HepG2 (cell line): Measurements from ENCODE around the gene GSAP. TPM values are rescaled to one million over a fixed set of nuclear protein-coding genes. Genes with fewer than 3 reads are reported as not detected.
A peak's percentile ranks its signal among the peaks of the same experiment; 100 is the strongest.

ENCODE experiments used
- ATAC-seq: fragments of 200-7000 bp; cut with Tn5 transposase; 3 replicates; pipeline ENCODE4 v1.9.1; 2020; ENCODE audit warnings: mild to moderate bottlenecking, moderate library complexity
- BruUV-seq: library from RNA; stranded (reverse); fragments of 400-500 nt; replicated peaks from 2 replicates; lab custom pipeline; 2021; lab: Mats Ljungman, UMichigan
- CTCF ChIA-PET: fragments of 300-600 bp; formaldehyde crosslinking; extraction: SDS; loops from one replicate; lab custom pipeline; 2021; ENCODE audit warnings: low total read pairs, inconsistent platforms, low intra/inter-chr PET ratio; lab: Yijun Ruan, JAX
- POLR2A ChIA-PET: fragments of 350-600 bp; sonication (Branson Sonifier 250); formaldehyde crosslinking; loops from one replicate; lab custom pipeline; 2020; ENCODE audit warnings: antibody characterized with exemption, inconsistent platforms; lab: Yijun Ruan, JAX
- DNase-seq: peaks from one replicate; pipeline ENCODE4 v3.0.0-alpha.2; 2015; ENCODE audit warnings: low spot score
- FAIRE-seq: peaks from 3 replicates; lab custom pipeline; 2011; peaks lifted over from hg19 to GRCh38; lab: Jason Lieb, UNC
- H2AFZ ChIP-seq: one replicate; pipeline ENCODE4 v1.6.1; 2011; ENCODE audit warnings: low read length, inconsistent platforms
- H3K27ac ChIP-seq: fragments of 300-600 bp; 3 replicates; pipeline ENCODE4 v1.8.0; 2011; ENCODE audit warnings: mixed run types, mild to moderate bottlenecking, mixed read lengths, low read length, inconsistent platforms; ENCODE audit not compliant: insufficient read depth; ENCODE audit errors: extremely low read length
- H3K27me3 ChIP-seq, 2 experiments: fragments of 200-600 bp in 1 of 2; 2 replicates in 1 of 2; 3 replicates in 1 of 2; pipeline versions ENCODE4 v1.6.0 to v1.8.0; 2011; ENCODE audit warnings: low read length in 2 of 2, mild to moderate bottlenecking in 2 of 2, moderate library complexity in 2 of 2, inconsistent platforms in 1 of 2; ENCODE audit not compliant: insufficient read depth in 2 of 2, control insufficient read depth in 1 of 2
- H3K36me3 ChIP-seq, 2 experiments: fragments of 200-600 bp in 1 of 2; replicated peaks in 1 of 2; 2 replicates in 1 of 2; 3 replicates in 1 of 2; pipeline versions ENCODE4 v1.5.1 to v1.8.0; 2011; ENCODE audit warnings: low read length in 2 of 2, inconsistent platforms in 1 of 2; ENCODE audit not compliant: insufficient read depth in 2 of 2, control insufficient read depth in 1 of 2
- H3K4me1 ChIP-seq: 2 replicates; pipeline ENCODE4 v1.5.1; 2012; ENCODE audit warnings: low read length, inconsistent platforms; ENCODE audit not compliant: insufficient read depth
- H3K4me2 ChIP-seq: 2 replicates; pipeline ENCODE4 v1.6.0; 2011; ENCODE audit warnings: low read depth, low read length, inconsistent platforms
- H3K4me3 ChIP-seq, 3 experiments: fragments of 200-600 bp in 1 of 3; sonication (generic), shearing (Covaris generic) in 1 of 3; replicated peaks in 1 of 3; 2 replicates each; pipeline ENCODE4 v1.5.1; 2011 to 2016; ENCODE audit warnings: low read length in 3 of 3, inconsistent platforms in 2 of 3, low read depth in 2 of 3, mild to moderate bottlenecking in 2 of 3, control low read depth in 1 of 3, mixed read lengths in 1 of 3; ENCODE audit not compliant: insufficient read depth in 1 of 3
- H3K79me2 ChIP-seq: one replicate; pipeline ENCODE4 v1.6.1; 2011; ENCODE audit warnings: low read length, inconsistent platforms; ENCODE audit not compliant: insufficient read depth
- H3K9ac ChIP-seq: 2 replicates; pipeline ENCODE4 v1.6.0; 2011; ENCODE audit warnings: mild to moderate bottlenecking, low read depth, low read length, inconsistent platforms; ENCODE audit not compliant: insufficient read depth
- H3K9me3 ChIP-seq: 2 replicates; pipeline ENCODE4 v1.5.1; 2012; ENCODE audit warnings: mild to moderate bottlenecking, low read length
- H4K20me1 ChIP-seq: 2 replicates; pipeline ENCODE4 v1.6.0; 2011; ENCODE audit warnings: inconsistent platforms, mild to moderate bottlenecking, low read length, moderate library complexity; ENCODE audit not compliant: insufficient read depth
- NFIC ChIP-seq: IDR thresholded peaks from 2 replicates; pipeline ENCODE4 v1.6.1; 2012; ENCODE audit warnings: mild to moderate bottlenecking, low read length, inconsistent platforms
- SMARCC2 ChIP-seq: fragments of 450-650 bp; IDR thresholded peaks from 2 replicates; pipeline ENCODE4 v1.6.1; 2017; ENCODE audit warnings: antibody characterized with exemption, mild to moderate bottlenecking
- SOX5 ChIP-seq: IDR thresholded peaks from 2 replicates; pipeline ENCODE4 v1.6.1; 2016; ENCODE audit warnings: borderline replicate concordance
- TEAD3 ChIP-seq: optimal IDR thresholded peaks from 2 replicates; pipeline ENCODE3; 2016; ENCODE audit warnings: borderline replicate concordance
- ZMYM4 ChIP-seq: sonication (generic); formaldehyde crosslinking; IDR thresholded peaks from 2 replicates; pipeline ENCODE4 v1.8.1; 2023; ENCODE audit warnings: mild to moderate bottlenecking, missing genetic modification reagents
- ZNF503 ChIP-seq: sonication (generic); formaldehyde crosslinking; IDR thresholded peaks from 2 replicates; pipeline ENCODE4 v1.4.0; 2020; ENCODE audit warnings: missing genetic modification reagents
- ZNF607 ChIP-seq: sonication (generic); formaldehyde crosslinking; IDR thresholded peaks from 2 replicates; pipeline ENCODE4 v1.5.1; 2020; ENCODE audit warnings: missing genetic modification reagents, mild to moderate bottlenecking, borderline replicate concordance
- ZXDC ChIP-seq: sonication (generic); formaldehyde crosslinking; IDR thresholded peaks from 2 replicates; pipeline ENCODE4 v1.5.0; 2020; ENCODE audit warnings: mild to moderate bottlenecking, missing genetic modification reagents
- WGBS: methylation state at CpG from one replicate; pipeline ENCODE4 v1.1.6; 2017; ENCODE audit warnings: low lambda C conversion rate; 5-methylcytosine and 5-hydroxymethylcytosine counted together
- in situ Hi-C: cut with HindIII; loops from 2 replicates; pipeline ENCODE4 v1.10.0; 2017; ENCODE audit warnings: low pct_unique_long_range_greater_than_20kb; ENCODE audit not compliant: extremely low pct_ligation_motif_present
- intact Hi-C: fragments of 100-400 bp; cut with micrococcal nuclease; formaldehyde crosslinking; loops from one replicate; pipeline ENCODE4 v1.10.0; 2022; ENCODE audit not compliant: unreplicated experiment
- polyA plus RNA-seq, 8 experiments: library from polyadenylated mRNA; depleted of rRNA in 3 of 8; stranded (reverse) in 7 of 8; unstranded in 1 of 8; fragments of >200 nt; fragmentation: Illumina TruSeq in 4 of 8; extraction: Trizol in 4 of 8; gene quantifications; 2 replicates each; pipeline versions ENCODE4 v1.2.1 to v1.2.3, GENCODE V29; 2011 to 2016; ENCODE audit warnings: low read depth in 4 of 8, missing spikeins in 1 of 8, mixed read lengths in 1 of 8; ENCODE audit not compliant: insufficient read depth in 1 of 8
- total RNA-seq, 5 experiments: library from RNA; depleted of rRNA; stranded (reverse); fragments of >200 nt; fragmentation: Illumina TruSeq; extraction: Trizol; gene quantifications; 2 replicates each; pipeline ENCODE4 v1.2.3, GENCODE V29; 2016; ENCODE audit warnings: low read depth in 1 of 5

GSAP gene
- total and polyA plus RNA-seq, 2 of the 13 experiments (the other 11 are each of a cell fraction or from before 2014, with no cell fraction given), result 34.6 to 40.6 TPM

GRCh38 chr7:77399816-77400215, 16.3 kb downstream of the GSAP start:
- ChIA-PET POLR2A (interaction anchor here (1.2 kb wide), 1 partner anchor 17 kb away, joined by 4 read pairs; the partner anchor contains the start of gene GSAP), CTCF (no interaction called here)
- BruUV-seq, result no TSS peak
- 0 out of 2 replicates have a peak, but pooled peaks have one; percentile 23 for TF ChIP-seq ZMYM4 (CRISPR knock-in tag)
- TF ChIP-seq ZXDC (CRISPR knock-in tag), result no peak
- Histone ChIP-seq H3K4me1 (peaks cover 88% of the 10 kb centered on the region), H3K36me3 (peaks cover 2 to 5% of the 10 kb centered on the region in 2 experiments; a peak in 3 of 5 replicates), H3K4me3 (no peak overlapping the region), H3K79me2 (peaks cover 3% of the 10 kb centered on the region), H3K27me3 (no peaks in the 10 kb centered on the region), H4K20me1 (no peaks in the 10 kb centered on the region), H3K4me2 (no peak overlapping the region), H3K9ac (no peak overlapping the region), H3K9me3 (no peaks in the 10 kb centered on the region), H2AFZ (no peak overlapping the region), H3K27ac (no peak overlapping the region)
- DNase-seq (no peak), ATAC-seq (no peak), FAIRE-seq (no peak)
- 96% methylated on average over 2 of the region's 2 CpGs for WGBS
- intact Hi-C loops, result no loop called here
- in situ Hi-C loops, result no loop called here

DNA sequence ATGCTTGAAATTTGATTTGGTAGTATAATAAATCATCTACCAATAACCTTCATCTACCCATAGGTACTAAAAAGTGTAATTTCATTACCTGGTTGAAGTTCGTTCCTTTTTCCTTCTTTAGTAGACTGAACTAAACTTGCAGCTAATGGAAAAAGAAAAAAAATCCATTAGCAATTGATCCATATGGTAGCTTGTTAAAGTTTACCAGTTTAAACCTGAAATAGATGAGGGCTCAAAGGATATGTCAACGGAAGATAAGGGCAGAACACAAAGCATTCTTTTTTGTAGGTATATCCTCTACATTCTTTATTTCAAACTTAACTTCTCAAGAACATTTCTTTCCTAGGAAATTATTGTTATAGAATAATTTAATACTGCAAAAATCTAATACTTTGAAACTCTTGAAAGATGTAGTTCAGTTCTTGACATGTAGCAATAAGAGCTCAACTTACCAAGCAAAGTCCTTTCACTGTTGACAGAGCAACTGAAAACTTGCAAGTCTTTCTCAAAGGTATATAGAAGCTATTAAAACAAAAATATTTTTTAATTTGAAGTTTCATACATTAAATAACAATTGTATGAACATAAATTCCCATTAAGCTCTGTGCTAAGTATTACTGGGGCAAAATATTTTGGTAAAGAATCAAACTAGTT, 19.1 kb downstream of the GSAP start:
- no peaks in the 10 kb centered on the region for H3K9me3 ChIP-seq
- intact Hi-C loops (loop anchor here (1.0 kb wide), 1 partner anchor 12 kb away; no protein-coding TSS in a partner anchor), in situ Hi-C loops (no loop called here)
- no peak overlapping the region for H2AFZ ChIP-seq
- CTCF ChIA-PET, result no interaction called here
- DNase-seq (no peak), FAIRE-seq (peak; percentile 66), ATAC-seq (peak; percentile 80)
- POLR2A ChIA-PET, result interaction anchor here (0.9 to 2.6 kb wide), 4 partner anchors 9 to 18 kb away, joined by 4 to 22 read pairs (median 13); partner anchors contain the start of gene GSAP
- no peaks in the 10 kb centered on the region for H3K27me3 ChIP-seq
- H3K79me2 ChIP-seq, result peaks cover 8% of the 10 kb centered on the region
- WGBS, result 4% methylated on average over 2 of the region's 2 CpGs
- peaks cover 3 to 23% of the 10 kb centered on the region in 2 experiments for H3K36me3 ChIP-seq
- H3K4me3 ChIP-seq, result no peak overlapping the region; a peak in 1 of 6 replicates
- no TSS peak for BruUV-seq
- no peaks in the 10 kb centered on the region for H4K20me1 ChIP-seq
- H3K4me1 ChIP-seq, result peaks cover 93% of the 10 kb centered on the region
- peak overlapping the region; percentile 72 for H3K27ac ChIP-seq
- no peak overlapping the region for H3K9ac ChIP-seq
- peak overlapping the region; percentile 55 for H3K4me2 ChIP-seq
- TF ChIP-seq ZNF503 (CRISPR knock-in tag) (0 out of 2 replicates have a peak, but pooled peaks have one; percentile 37), TEAD3 (CRISPR knock-in tag) (no peak), SOX5 (CRISPR knock-in tag) (peak; percentile 38; the same call in 1 of the 2 replicates), SMARCC2 (no peak), NFIC (peak; percentile 68; the same call in 1 of the 2 replicates), ZNF607 (CRISPR knock-in tag) (no peak)
